Measurements from ENCODE around the gene OR10S1.
"Not testable (repeated sequence)": the region's sequence is repeated elsewhere in the genome, so short reads cannot be mapped to it uniquely, and the experiment has no call there.

Gene OR10S1

DNA sequence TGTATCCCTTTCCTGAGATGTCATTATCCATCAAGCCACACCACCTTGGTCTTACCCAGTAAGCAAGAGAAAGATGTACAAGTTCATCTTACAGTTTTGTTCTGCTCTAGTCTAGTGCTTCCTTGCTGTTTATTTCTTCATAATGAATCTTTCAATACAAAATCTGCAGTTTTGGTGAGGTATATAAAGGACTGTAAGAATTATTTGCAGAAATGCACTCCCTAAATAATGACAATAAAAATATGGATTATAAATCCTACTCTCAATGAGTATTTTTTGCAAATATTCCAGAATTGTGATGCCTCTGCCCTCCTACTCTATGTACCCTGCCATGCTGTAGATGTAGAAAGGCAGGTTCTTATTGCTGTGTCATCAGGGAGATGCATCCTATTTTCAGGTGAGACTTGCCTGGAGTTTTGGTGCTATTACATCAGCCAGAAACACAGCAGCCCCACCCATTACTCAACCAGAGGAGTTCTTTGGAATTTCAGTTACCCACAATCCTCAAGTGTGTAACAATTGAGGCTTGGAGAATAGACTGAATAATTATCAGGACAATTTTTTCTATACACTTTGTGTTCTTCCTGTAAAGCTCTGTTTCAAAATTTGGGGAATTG, at the start of gene OR10S1:
Gene OR10S1, minus strand, starts transcription at position 51 of the 617 bp plus-strand sequence. CDS start 117 bp downstream, outside the sequence.
- FAIRE-seq (no peak), DNase-seq (ENCODE audit: insufficient read length, low spot score) (no peak)

DNA sequence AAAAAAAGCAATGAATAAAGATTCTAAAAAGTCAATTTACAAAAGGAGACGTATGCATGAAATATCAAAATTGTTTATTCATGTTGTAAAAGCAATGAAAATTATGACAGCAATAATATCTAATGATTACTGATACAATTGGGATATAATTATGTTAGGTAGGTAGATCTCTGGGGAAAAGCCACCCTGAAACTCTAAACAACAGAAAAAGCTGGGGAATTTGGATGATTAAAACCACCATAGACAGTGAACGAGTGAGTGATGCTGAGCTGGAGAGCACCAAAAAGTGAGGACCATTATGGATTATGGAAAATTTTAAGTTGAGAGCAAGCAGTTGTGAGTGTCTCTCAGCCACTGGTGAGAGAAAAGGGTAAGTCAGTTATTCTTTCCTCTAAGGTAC, 48.9 kb upstream of the OR10S1 start, which contains the start of gene OR10G8:
Gene OR10G8, plus strand, starts transcription at position 301 of the 400 bp plus-strand sequence. CDS start 2,825 bp downstream, outside the sequence.
- no peak for FAIRE-seq
- no peak for DNase-seq (ENCODE audit: insufficient read length, low spot score)

- not testable (repeated sequence) for DNase-seq (ENCODE audit: insufficient read length, low spot score); FAIRE-seq
These were observed 38.3 kb upstream of the OR10S1 start for GRCh38 chr11:124015837-124016236.

DNA sequence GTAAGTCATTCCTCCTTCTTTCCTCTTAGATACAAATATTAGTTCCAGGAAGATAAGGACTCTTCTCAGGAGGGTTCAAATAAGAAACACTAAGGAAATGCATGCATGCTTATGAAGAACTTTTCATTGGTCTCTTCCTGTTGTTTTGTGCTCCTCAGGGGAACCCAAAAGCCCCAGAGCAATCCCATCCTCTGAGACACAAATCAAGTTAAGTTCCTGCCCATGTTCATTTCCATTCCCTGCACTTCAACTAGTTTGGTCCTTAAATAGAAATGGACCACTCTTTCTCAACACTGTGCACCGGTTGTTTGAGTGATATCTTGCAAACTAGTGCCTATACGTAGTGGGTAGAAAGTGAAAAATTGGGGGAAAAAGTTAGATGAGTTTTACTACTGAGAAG, 35.1 kb upstream of the OR10S1 start, which contains the start of gene OR10G4:
Gene OR10G4, plus strand, starts transcription at position 301 of the 400 bp plus-strand sequence. CDS start 2,578 bp downstream, outside the sequence.
- no peak for FAIRE-seq

DNA sequence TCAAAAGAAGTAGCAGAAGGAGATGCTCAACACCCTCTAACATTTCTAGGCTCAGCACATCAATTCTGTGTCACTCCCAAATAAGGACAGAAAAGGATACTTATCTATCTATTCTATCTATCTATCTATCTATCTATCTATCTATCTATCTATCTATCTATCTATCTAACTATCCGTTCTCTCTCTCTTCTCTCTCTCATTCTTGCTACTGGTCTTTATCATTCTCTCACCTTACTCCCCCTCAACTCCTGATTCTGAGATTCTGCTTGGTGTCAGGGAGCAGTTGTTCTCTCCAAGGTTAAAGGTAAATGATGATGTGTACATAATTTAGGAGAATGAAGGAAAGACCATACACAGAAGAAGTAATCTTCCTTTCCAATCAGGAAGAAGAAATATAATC, 17.5 kb upstream of the OR10S1 start, which contains the start of gene OR10G6:
Gene OR10G6, minus strand, starts transcription at position 43 of the 400 bp plus-strand sequence. Its CDS starts 0 bp downstream, at position 43.
- no peak for FAIRE-seq
- no peak for DNase-seq (ENCODE audit: insufficient read length, low spot score)

More for the DNA sequence above, 35.1 kb upstream of the OR10S1 start, which contains the start of gene OR10G4:
- no peak for DNase-seq (ENCODE audit: insufficient read length, low spot score)

- DNase-seq (ENCODE audit: insufficient read length, low spot score) (no peak), FAIRE-seq (no peak)
These were observed 1.7 kb upstream of the OR10S1 start for GRCh38 chr11:123979311-123979710.

DNA sequence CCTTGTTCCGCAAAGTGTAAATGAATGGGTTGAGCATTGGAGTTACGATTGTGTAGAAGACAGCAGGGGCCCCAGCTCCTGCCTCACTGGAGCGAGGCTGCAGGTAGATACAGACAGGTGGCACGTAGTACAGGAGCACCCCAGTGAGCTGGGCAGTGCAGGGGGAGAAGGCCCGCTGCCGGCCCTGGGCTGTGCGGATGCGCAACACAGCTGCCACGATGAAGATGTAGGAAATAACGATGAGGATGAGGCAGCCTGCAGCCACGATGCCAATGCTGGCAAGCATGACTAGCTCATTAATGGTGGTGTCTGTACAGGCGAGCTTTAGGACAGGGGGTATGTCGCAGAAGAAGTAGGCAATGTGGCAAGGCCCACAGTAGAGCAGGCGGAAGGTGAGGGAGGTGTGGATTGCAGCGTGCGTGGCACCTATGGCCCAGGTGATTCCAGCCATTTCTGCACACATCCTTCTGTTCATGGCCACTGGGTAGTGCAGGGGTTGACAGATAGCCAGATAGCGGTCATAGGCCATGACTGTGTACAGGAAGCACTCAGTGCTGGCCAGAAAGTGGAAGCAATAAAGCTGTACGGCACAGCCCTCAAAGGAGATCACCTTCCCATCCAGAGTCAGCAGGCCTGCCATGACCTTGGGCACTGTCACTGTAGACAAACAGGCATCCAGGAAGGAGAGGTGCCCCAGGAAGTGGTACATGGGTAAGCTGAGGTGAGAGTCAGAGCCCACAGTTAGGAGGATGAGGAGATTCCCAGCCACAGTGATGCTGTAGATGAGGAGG, 616 bp downstream of the OR10S1 start:
- FAIRE-seq, result no peak
- DNase-seq (ENCODE audit: insufficient read length, low spot score), result no peak

- DNase-seq (ENCODE audit: insufficient read length, low spot score) (peak; percentile 10), FAIRE-seq (no peak)
These were observed 3.8 kb downstream of the OR10S1 start for GRCh38 chr11:123973816-123974215.

DNA sequence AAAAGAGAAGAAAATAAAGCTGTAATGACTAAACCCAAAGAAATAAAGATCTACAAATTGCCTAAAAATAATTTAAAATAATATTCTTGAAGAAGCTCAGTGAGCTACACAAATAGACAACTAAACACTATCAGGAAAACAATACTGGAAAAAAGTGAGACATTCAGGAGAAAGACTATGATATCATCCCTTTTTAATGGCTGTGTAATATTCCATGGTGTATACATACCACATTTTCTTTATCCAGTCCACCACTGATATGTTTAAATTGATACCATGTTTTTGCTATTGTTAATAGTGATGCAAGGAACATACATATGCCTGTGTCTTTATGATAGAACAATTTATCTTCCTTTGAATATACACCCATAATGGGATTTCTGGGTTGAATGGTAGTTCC, 20.8 kb downstream of the OR10S1 start:
- FAIRE-seq, result no peak
- DNase-seq (ENCODE audit: insufficient read length, low spot score), result no peak

DNA sequence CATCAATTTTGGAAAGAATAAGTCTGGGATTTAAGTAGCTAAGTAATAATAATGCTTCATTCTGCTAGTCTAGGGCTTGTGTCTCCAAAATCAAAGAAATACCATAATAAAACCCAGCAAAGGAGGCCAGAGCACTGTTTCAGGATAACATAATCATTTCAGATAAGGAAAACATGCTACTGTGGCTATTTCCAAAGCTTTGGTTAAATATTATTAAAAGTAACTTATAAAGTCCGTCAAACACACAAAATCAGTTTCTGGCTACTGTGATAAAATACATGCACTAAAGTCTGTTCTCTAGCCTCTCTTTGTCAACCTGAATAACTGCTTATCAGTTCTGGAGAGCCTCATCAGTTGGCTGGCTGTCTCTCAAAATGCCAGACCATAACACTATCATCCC, 32.4 kb downstream of the OR10S1 start:
- DNase-seq (ENCODE audit: insufficient read length, low spot score), result no peak
- FAIRE-seq, result no peak

GRCh38 chr11:123943738-123944137, 33.8 kb downstream of the OR10S1 start, which contains the start of gene OR6T1:
OR6T1 (minus strand) TSS chr11:123943838; CDS start chr11:123943838, 0 bp downstream.
- FAIRE-seq (no peak), DNase-seq (ENCODE audit: insufficient read length, low spot score) (no peak)

DNA sequence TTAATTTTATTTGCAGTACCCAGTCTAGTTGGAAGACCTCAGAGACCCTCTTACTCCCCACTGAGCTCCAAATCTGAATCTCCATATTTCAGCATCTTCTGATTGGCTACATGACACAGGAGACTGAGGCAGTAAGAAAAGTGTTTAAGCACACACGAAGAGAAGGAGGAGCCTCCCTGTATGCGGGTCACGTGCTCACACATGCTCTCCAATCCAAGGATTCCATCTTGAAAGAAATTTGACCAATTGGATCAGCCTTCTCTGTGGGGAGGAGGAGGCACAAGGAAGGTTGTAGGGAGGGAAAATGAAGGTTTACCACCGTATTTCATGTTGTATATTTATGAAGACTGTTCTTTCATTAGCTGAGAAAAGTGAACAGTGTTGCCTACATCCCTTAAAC, 35.2 kb downstream of the OR10S1 start:
- DNase-seq (ENCODE audit: insufficient read length, low spot score), result no peak
- FAIRE-seq, result no peak

- DNase-seq (ENCODE audit: insufficient read length, low spot score) (no peak), FAIRE-seq (no peak)
These were observed 38.3 kb downstream of the OR10S1 start, which contains the start of gene OR4D5 for GRCh38 chr11:123939317-123939716. OR4D5 (plus strand) TSS chr11:123939617; CDS start chr11:123939617, 0 bp downstream.

Data from HTR-8/SVneo (cell line).